ENCODE data around the gene DDTL.
"Not testable (repeated sequence)": the region's sequence is repeated elsewhere in the genome, so short reads cannot be mapped to it uniquely, and the experiment has no call there.

DNA sequence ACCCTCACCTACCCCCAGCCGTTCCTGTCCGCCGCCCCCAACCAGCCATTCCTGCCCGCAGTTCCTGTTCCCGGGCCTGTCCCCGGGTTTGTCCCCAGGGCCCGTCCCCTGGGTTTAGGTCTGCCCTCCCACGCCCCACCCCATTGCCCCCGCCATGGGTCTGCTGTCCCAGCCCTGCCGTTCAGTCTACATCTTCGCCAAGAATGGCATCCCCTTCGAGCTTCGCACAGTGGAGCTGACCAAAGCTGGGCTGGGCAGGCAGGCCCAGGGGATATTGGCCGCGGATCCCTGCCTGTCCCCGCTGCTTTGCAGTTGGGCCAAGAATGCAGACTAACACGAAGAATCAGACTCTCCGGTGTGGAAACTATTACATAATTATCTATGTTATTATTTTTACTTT lies 16.9 kb upstream of the DDTL start:
- not testable (repeated sequence) for TF ChIP-seq POLR2AphosphoS5 (IDR thresholded peaks at IDR 0.05; ENCODE audit: low read depth, low read length); POLR2A (IDR thresholded peaks at IDR 0.05; ENCODE audit: low read depth, low read length); POU2F2 (IDR thresholded peaks at IDR 0.05; ENCODE audit: low read depth, low read length); SPI1 (IDR thresholded peaks at IDR 0.05; ENCODE audit: low read depth, low read length); TAF1 (IDR thresholded peaks at IDR 0.05; ENCODE audit: low read depth, low read length); PAX5 (IDR thresholded peaks at IDR 0.05; ENCODE audit: insufficient read depth, low read length, severe bottlenecking)
